IMR-90 (cell line): Measurements from ENCODE around the gene OR1E2. TPM values are rescaled to one million over a fixed set of nuclear protein-coding genes. Genes with fewer than 3 reads are reported as not detected.

Experiments
- ATAC-seq: fragments of 200-7000 bp; cut with Tn5 transposase; 2 replicates; pipeline ENCODE4 v1.9.1; 2020; ENCODE audit warnings: low read depth, mild to moderate bottlenecking, moderate library complexity
- BruUV-seq: library from RNA; stranded (reverse); fragments of 400-500 nt; replicated peaks from 2 replicates; lab custom pipeline; 2021; lab: Mats Ljungman, UMichigan
- CTCF ChIA-PET: fragments of 300-600 bp; formaldehyde crosslinking; extraction: SDS; loops from one replicate; lab custom pipeline; 2021; ENCODE audit warnings: antibody characterized with exemption; lab: Yijun Ruan, JAX
- POLR2A ChIA-PET: fragments of 300-600 bp; sonication (Branson Sonifier 250); formaldehyde crosslinking; loops from one replicate; lab custom pipeline; 2022; ENCODE audit warnings: antibody characterized with exemption; ENCODE audit not compliant: unreplicated experiment; lab: Charles Lee
- DNase-seq: peaks from one replicate; pipeline ENCODE4 v3.0.0; 2013
- H2AFZ ChIP-seq: replicated peaks from 2 replicates; pipeline ENCODE3; 2013; ENCODE audit warnings: low read length, mild to moderate bottlenecking; ENCODE audit not compliant: poor library complexity
- H2AK5ac ChIP-seq: 2 replicates; pipeline ENCODE4 v1.6.1; 2013; ENCODE audit warnings: low read depth, low read length, inconsistent platforms
- H2AK9ac ChIP-seq: replicated peaks from 2 replicates; pipeline ENCODE3; 2013; ENCODE audit warnings: mild to moderate bottlenecking, low read depth, low read length, moderate library complexity; ENCODE audit not compliant: poor library complexity
- H2BK120ac ChIP-seq: 2 replicates; pipeline ENCODE4 v1.6.1; 2013; ENCODE audit warnings: low read depth, low read length, inconsistent platforms
- H2BK15ac ChIP-seq: 3 replicates; pipeline ENCODE4 v1.6.1; 2013; ENCODE audit warnings: low read depth, low read length, inconsistent platforms
- H2BK20ac ChIP-seq: 2 replicates; pipeline ENCODE4 v1.6.1; 2013; ENCODE audit warnings: low read depth, mild to moderate bottlenecking, inconsistent platforms, low read length, moderate library complexity
- H2BK5ac ChIP-seq: 2 replicates; pipeline ENCODE4 v1.6.1; 2013; ENCODE audit warnings: mild to moderate bottlenecking, low read depth, low read length, inconsistent platforms; ENCODE audit not compliant: poor library complexity, severe bottlenecking
- H3K14ac ChIP-seq: replicated peaks from 2 replicates; pipeline ENCODE4 v1.6.1; 2013; ENCODE audit warnings: low read depth, low read length, inconsistent platforms
- H3K18ac ChIP-seq: 2 replicates; pipeline ENCODE4 v1.6.1; 2013; ENCODE audit warnings: low read depth, low read length, control low read depth
- H3K23ac ChIP-seq: 2 replicates; pipeline ENCODE4 v1.6.1; 2013; ENCODE audit warnings: low read depth, low read length, inconsistent platforms
- H3K27ac ChIP-seq: 2 replicates; pipeline ENCODE4 v1.5.1; 2013; ENCODE audit warnings: mild to moderate bottlenecking, control low read depth, low read length; ENCODE audit not compliant: insufficient read depth
- H3K27me3 ChIP-seq: 2 replicates; pipeline ENCODE4 v1.6.1; 2013; ENCODE audit warnings: low read length; ENCODE audit not compliant: control insufficient read depth, insufficient read depth
- H3K36me3 ChIP-seq: 2 replicates; pipeline ENCODE4 v1.6.1; 2013; ENCODE audit warnings: low read length, mixed read lengths; ENCODE audit not compliant: control insufficient read depth, insufficient read depth
- H3K4ac ChIP-seq: 2 replicates; pipeline ENCODE4 v1.6.1; 2013; ENCODE audit warnings: low read depth, low read length, inconsistent platforms
- H3K4me1 ChIP-seq: 2 replicates; pipeline ENCODE4 v1.6.1; 2013; ENCODE audit warnings: low read length, mixed read lengths; ENCODE audit not compliant: control insufficient read depth, insufficient read depth
- H3K4me2 ChIP-seq: 2 replicates; pipeline ENCODE4 v1.6.1; 2013; ENCODE audit warnings: low read depth, mild to moderate bottlenecking, control low read depth, low read length, moderate library complexity
- H3K4me3 ChIP-seq: 2 replicates; pipeline ENCODE4 v1.5.1; 2013; ENCODE audit warnings: low read depth, mild to moderate bottlenecking, control low read depth, low read length, moderate library complexity; ENCODE audit not compliant: insufficient read depth
- H3K56ac ChIP-seq: 2 replicates; pipeline ENCODE4 v1.6.1; 2013; ENCODE audit warnings: low read length, inconsistent platforms; ENCODE audit not compliant: insufficient read depth; ENCODE audit errors: extremely low read depth
- H3K79me1 ChIP-seq, 2 experiments: 2 replicates each; pipeline ENCODE4 v1.6.1; 2013; ENCODE audit warnings: low read length in 2 of 2, inconsistent platforms in 1 of 2, low read depth in 1 of 2
- H3K9ac ChIP-seq: 2 replicates; pipeline ENCODE4 v1.6.1; 2013; ENCODE audit warnings: low read depth, low read length, control low read depth
- H3K9me1 ChIP-seq: 2 replicates; pipeline ENCODE4 v1.6.1; 2013; ENCODE audit warnings: low read length, inconsistent platforms; ENCODE audit not compliant: insufficient read depth
- H3K9me3 ChIP-seq: 2 replicates; pipeline ENCODE4 v1.6.1; 2013; ENCODE audit warnings: low read length; ENCODE audit not compliant: control insufficient read depth, insufficient read depth
- H4K20me1 ChIP-seq: 2 replicates; pipeline ENCODE4 v1.6.1; 2013; ENCODE audit warnings: low read length, inconsistent platforms; ENCODE audit not compliant: insufficient read depth
- H4K5ac ChIP-seq: 2 replicates; pipeline ENCODE4 v1.6.1; 2013; ENCODE audit warnings: mild to moderate bottlenecking, low read depth, low read length, control low read depth
- H4K8ac ChIP-seq, 2 experiments: 2 replicates each; pipeline ENCODE4 v1.6.1; 2013; ENCODE audit warnings: low read depth in 2 of 2, low read length in 2 of 2, control low read depth in 1 of 2, inconsistent platforms in 1 of 2
- H4K91ac ChIP-seq: 2 replicates; pipeline ENCODE4 v1.6.1; 2013; ENCODE audit warnings: low read depth, low read length, inconsistent platforms; ENCODE audit not compliant: insufficient read depth
- BHLHE40 ChIP-seq: fragments of 150-350 bp; IDR thresholded peaks from 2 replicates; pipeline ENCODE4 v1.6.1; 2016; ENCODE audit warnings: mild to moderate bottlenecking, low read depth, low read length
- CEBPB ChIP-seq: IDR thresholded peaks from 2 replicates; pipeline ENCODE4 v1.6.1; 2012; ENCODE audit warnings: low read depth, low read length, improper control_type of control experiment
- CHD1 ChIP-seq: IDR thresholded peaks from 2 replicates; pipeline ENCODE4 v1.6.1; 2012; ENCODE audit warnings: low read depth, low read length, improper control_type of control experiment
- CTCF ChIP-seq: conservative IDR thresholded peaks from 2 replicates; pipeline ENCODE4 v1.5.1; 2012; ENCODE audit warnings: mild to moderate bottlenecking, low read depth, low read length, improper control_type of control experiment
- FOS ChIP-seq: fragments of 150-350 bp; IDR thresholded peaks from 2 replicates; pipeline ENCODE4 v1.6.1; 2016; ENCODE audit warnings: low read depth, low read length
- MAFK ChIP-seq: IDR thresholded peaks from 2 replicates; pipeline ENCODE4 v1.6.1; 2012; ENCODE audit warnings: low read depth, low read length, improper control_type of control experiment
- MAZ ChIP-seq: IDR thresholded peaks from 2 replicates; pipeline ENCODE4 v1.6.1; 2012; ENCODE audit warnings: low read depth, mild to moderate bottlenecking, low read length, improper control_type of control experiment, moderate library complexity, borderline replicate concordance
- MXI1 ChIP-seq: IDR thresholded peaks from 2 replicates; pipeline ENCODE4 v1.6.1; 2012; ENCODE audit warnings: low read depth, mild to moderate bottlenecking, low read length, moderate library complexity, borderline replicate concordance
- NFE2L2 ChIP-seq: fragments of 150-350 bp; IDR thresholded peaks from 2 replicates; pipeline ENCODE4 v1.6.1; 2016; ENCODE audit warnings: low read depth, mild to moderate bottlenecking, low read length
- POLR2A ChIP-seq: IDR thresholded peaks from 2 replicates; pipeline ENCODE4 v1.6.1; 2012; ENCODE audit warnings: mild to moderate bottlenecking, low read depth, low read length
- USF2 ChIP-seq: fragments of 150-350 bp; IDR thresholded peaks from 2 replicates; pipeline ENCODE4 v1.6.1; 2017; ENCODE audit warnings: mild to moderate bottlenecking, antibody characterized with exemption, low read length, low read depth
- WGBS, 2 experiments: methylation state at CpG; one replicate each; pipeline versions ENCODE4 v1.1.5 to v1.1.7; 2013; ENCODE audit warnings: missing lambda C conversion rate in 2 of 2; ENCODE audit not compliant: insufficient read length in 1 of 2; ENCODE audit errors: extremely low coverage in 2 of 2; 5-methylcytosine and 5-hydroxymethylcytosine counted together
- dilution Hi-C: fragments of 300-500 bp; cut with HindIII; formaldehyde crosslinking; loops from one replicate; pipeline ENCODE4 v1.14.3; 2018; ENCODE audit warnings: low sequenced_read_pairs; ENCODE audit not compliant: unreplicated experiment
- in situ Hi-C: fragments of 300-500 bp; cut with MboI; formaldehyde crosslinking; loops from 3 replicates; pipeline ENCODE4 v1.14.3; 2019; ENCODE audit warnings: low sequenced_read_pairs, inconsistent platforms, mixed read lengths
- intact Hi-C: fragments of 100-400 bp; cut with micrococcal nuclease; formaldehyde crosslinking; loops from 2 replicates; pipeline ENCODE4 v1.10.0; 2022
- polyA plus RNA-seq, 3 experiments: library from polyadenylated mRNA; depleted of rRNA; stranded (reverse); fragments of >200 nt; gene quantifications; 2 replicates each; pipeline ENCODE4 v1.2.3, GENCODE V29; 2012; ENCODE audit warnings: low replicate concordance in 1 of 3
- total RNA-seq: library from RNA; depleted of rRNA; stranded (reverse); fragments of >200 nt; gene quantifications from 2 replicates; pipeline ENCODE4 v1.2.3, GENCODE V29; 2012

OR1E2 gene
- total and polyA plus RNA-seq, 2 of the 4 experiments (the other 2 are of a cell fraction), result not detected

DNA sequence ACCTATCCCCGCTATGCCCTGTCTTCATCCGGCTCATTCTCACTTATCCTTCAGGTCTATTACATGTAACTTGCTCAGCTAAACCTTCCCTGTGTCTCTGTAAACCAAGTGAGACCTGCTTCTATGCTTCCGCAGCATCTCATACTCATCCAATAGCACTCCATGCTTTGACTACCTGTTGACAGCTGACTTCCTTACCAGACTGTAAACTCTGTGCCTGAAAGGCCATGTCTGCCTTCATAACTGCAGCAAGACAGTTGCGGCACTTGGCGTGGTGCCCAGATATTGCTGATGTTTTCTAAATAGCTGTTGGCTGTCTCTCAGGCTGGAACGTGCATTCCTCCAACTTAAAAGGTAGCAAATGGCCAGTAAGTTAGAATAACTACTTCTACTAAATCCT, 33.6 kb downstream of the OR1E2 start:
- Histone ChIP-seq H3K4me2 (no peak overlapping the region), H3K9me1 (no peaks in the 10 kb centered on the region), H3K23ac (no peak overlapping the region), H3K79me1 (no peaks in the 10 kb centered on the region), H2AK9ac (no peak overlapping the region), H4K8ac (no peak overlapping the region), H4K20me1 (no peaks in the 10 kb centered on the region), H3K18ac (no peak overlapping the region), H4K91ac (no peak overlapping the region), H2BK5ac (no peak overlapping the region), H4K5ac (no peak overlapping the region), H3K4me3 (no peak overlapping the region), H2BK15ac (no peak overlapping the region), H3K4ac (no peak overlapping the region), H2BK120ac (no peak overlapping the region), H2AK5ac (no peak overlapping the region), H3K14ac (no peak overlapping the region), H3K36me3 (no peaks in the 10 kb centered on the region), H2BK20ac (no peak overlapping the region), H3K9ac (no peak overlapping the region), H3K4me1 (no peaks in the 10 kb centered on the region), H2AFZ (no peak overlapping the region), H3K27me3 (no peaks in the 10 kb centered on the region), H3K27ac (no peak overlapping the region), H3K9me3 (peaks cover 5% of the 10 kb centered on the region; the same call in 1 of the 2 replicates), H3K56ac (no peak overlapping the region)
- 11% methylated on average over 3 of the region's 6 CpGs; no CpG with 5 or more reads in 1 of the 2 experiments for WGBS, 2 experiments
- ATAC-seq (no peak), DNase-seq (no peak)
- intact Hi-C loops, result no loop called here
- ChIA-PET POLR2A (no interaction called here), CTCF (no interaction called here)
- in situ Hi-C loops, result no loop called here
- dilution Hi-C loops, result no loop called here
- no TSS peak for BruUV-seq
- TF ChIP-seq CEBPB (no peak), FOS (no peak), CTCF (no peak), POLR2A (no peak), MAZ (no peak), USF2 (no peak), CHD1 (no peak), BHLHE40 (no peak), NFE2L2 (no peak), MXI1 (no peak), MAFK (no peak)
